ENCODE data around the gene PRKN.

GRCh38 chr6:161922631-161923119, 804.9 kb downstream of the PRKN start:
- TF ChIP-seq CTCF (IDR thresholded peaks at IDR 0.05; ENCODE audit: low read depth, low read length) = peak; percentile 40
- no peak for TF ChIP-seq EZH2phosphoT487 (IDR thresholded peaks at IDR 0.05; ENCODE audit: low read depth)

Data from OCI-LY3 (cell line).